HG03095 (cell line): ENCODE data around the gene NEU1.
A peak's percentile ranks its signal among the peaks of the same experiment; 100 is the strongest.
"Not testable (repeated sequence)": the region's sequence is repeated elsewhere in the genome, so short reads cannot be mapped to it uniquely, and the experiment has no call there.

ENCODE experiments used
- ATAC-seq: cut with Tn5 transposase; IDR thresholded peaks from one replicate; pipeline ENCODE4 v1.9.1; 2021; ENCODE audit warnings: moderate library complexity; ENCODE audit not compliant: unreplicated experiment

Gene NEU1

GRCh38 chr6:31822036-31822821, 40.4 kb downstream of the NEU1 start:
- ATAC-seq = no peak

GRCh38 chr6:31821301-31822035, 41.2 kb downstream of the NEU1 start:
- ATAC-seq = peak; percentile 39

GRCh38 chr6:31820399-31820798, 42.2 kb downstream of the NEU1 start:
- not testable (repeated sequence) for ATAC-seq

- ATAC-seq = no peak
Observed at GRCh38 chr6:31819871-31820299, 42.7 kb downstream of the NEU1 start.

GRCh38 chr6:31817929-31818511, 44.6 kb downstream of the NEU1 start:
- not testable (repeated sequence) for ATAC-seq

- ATAC-seq = not testable (repeated sequence)
Observed at GRCh38 chr6:31817133-31817928, 45.3 kb downstream of the NEU1 start.

- ATAC-seq = no peak
Observed at GRCh38 chr6:31815025-31815838, 47.4 kb downstream of the NEU1 start, which contains the start of the genes HSPA1A and HSPA1L. Gene HSPA1A (plus strand): TSS chr6:31815543. CDS start chr6:31815757, 214 bp downstream. Gene HSPA1L (minus strand): TSS chr6:31815283. CDS start chr6:31811972, 3,311 bp downstream.

- no peak for ATAC-seq
Observed at GRCh38 chr6:31814677-31815024, 48.0 kb downstream of the NEU1 start.

GRCh38 chr6:31813465-31813849, 49.2 kb downstream of the NEU1 start:
- ATAC-seq = no peak

GRCh38 chr6:31811645-31812044, 51.0 kb downstream of the NEU1 start:
- no peak for ATAC-seq

GRCh38 chr6:31808599-31808998, 54.0 kb downstream of the NEU1 start:
- not testable (repeated sequence) for ATAC-seq
